ENCODE measurements around the gene PDE8B.

DNA sequence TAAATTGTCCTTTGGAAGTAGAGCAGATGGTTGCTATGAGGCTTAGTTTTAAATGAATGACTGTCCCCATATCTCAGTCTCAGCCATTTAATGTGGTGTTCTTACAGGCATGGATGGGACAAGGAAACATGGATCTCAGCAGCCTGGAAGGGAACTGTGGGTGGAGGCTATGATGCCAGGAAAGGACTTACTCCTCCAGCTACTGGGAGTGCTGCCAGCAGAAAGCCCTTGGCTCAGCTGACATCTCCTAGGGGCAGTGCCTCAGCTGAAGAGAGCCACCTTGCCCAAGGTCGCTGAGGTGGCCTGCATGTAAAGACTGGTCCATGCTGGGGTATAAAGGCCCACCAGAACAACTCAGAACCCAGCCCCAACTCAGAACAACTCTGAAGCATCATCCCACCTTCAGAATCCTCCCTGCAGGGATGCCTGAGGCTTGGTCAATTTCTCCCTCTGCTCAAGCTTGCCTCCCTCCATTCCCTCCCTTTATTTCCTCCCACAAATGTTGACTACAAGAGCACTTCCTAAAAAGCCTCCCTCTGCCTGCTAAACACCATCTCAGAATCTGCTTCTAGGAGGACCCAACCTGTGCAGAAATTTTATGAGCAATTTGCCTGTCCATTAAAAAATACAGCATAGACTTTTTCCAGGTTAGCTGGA is 1.8 kb upstream of the PDE8B start:
- TF ChIP-seq POLR2AphosphoS5 (IDR thresholded peaks at IDR 0.05; ENCODE audit: low read depth, low read length) (no peak), POLR2A (IDR thresholded peaks at IDR 0.05; ENCODE audit: low read depth, low read length) (no peak), TAF1 (IDR thresholded peaks at IDR 0.05; ENCODE audit: low read depth, low read length) (no peak), SPI1 (IDR thresholded peaks at IDR 0.05; ENCODE audit: low read depth, low read length) (no peak), PAX5 (IDR thresholded peaks at IDR 0.05; ENCODE audit: insufficient read depth, low read length, severe bottlenecking) (no peak), POU2F2 (IDR thresholded peaks at IDR 0.05; ENCODE audit: low read depth, low read length) (no peak)

Data from GM12891 (cell line).